WTC11 (cell line): ENCODE measurements around the gene PKP4. TPM values are rescaled to one million over a fixed set of nuclear protein-coding genes. Genes with fewer than 3 reads are reported as not detected.

Experiments
- ATAC-seq: fragments of 200-7000 bp; cut with Tn5 transposase; 2 replicates; pipeline ENCODE4 v1.10.0; 2021; ENCODE audit warnings: mild to moderate bottlenecking, moderate library complexity
- CTCF ChIA-PET: fragments of 300-600 bp; sonication (Branson Sonifier 250); formaldehyde crosslinking; loops from one replicate; lab custom pipeline; 2021; ENCODE audit warnings: antibody characterized with exemption; lab: Charles Lee
- POLR2A ChIA-PET: fragments of 350-600 bp; sonication (Branson Sonifier 250); formaldehyde crosslinking; loops from one replicate; lab custom pipeline; 2021; ENCODE audit warnings: antibody characterized with exemption; lab: Charles Lee
- DNase-seq: peaks from one replicate; pipeline ENCODE4 v3.0.0; 2021; ENCODE audit warnings: low spot score
- H3K27ac Mint-ChIP-seq: 2 replicates; pipeline ENCODE4 v1.8.0; 2021; ENCODE audit warnings: mixed read lengths
- H3K27me3 Mint-ChIP-seq: 2 replicates; pipeline ENCODE4 v1.8.0; 2021; ENCODE audit warnings: low read depth, mild to moderate bottlenecking, moderate library complexity, mixed read lengths
- H3K36me3 Mint-ChIP-seq: 2 replicates; pipeline ENCODE4 v1.8.0; 2021; ENCODE audit warnings: mixed read lengths
- H3K4me1 Mint-ChIP-seq: 2 replicates; pipeline ENCODE4 v1.8.0; 2022; ENCODE audit warnings: mixed read lengths
- H3K4me3 Mint-ChIP-seq: 2 replicates; pipeline ENCODE4 v1.8.0; 2021; ENCODE audit warnings: mild to moderate bottlenecking, moderate library complexity, mixed read lengths
- H3K9me3 Mint-ChIP-seq: 2 replicates; pipeline ENCODE4 v1.8.0; 2021; ENCODE audit warnings: mixed read lengths
- AR ChIP-seq: fragments of 250-450 bp; sonication (Bioruptor Pico); IDR thresholded peaks from 2 replicates; pipeline ENCODE4 v1.9.0; 2021; ENCODE audit warnings: mild to moderate bottlenecking
- CBFB ChIP-seq: sonication (generic); formaldehyde crosslinking; IDR thresholded peaks from 2 replicates; pipeline ENCODE4 v1.8.1; 2022; ENCODE audit warnings: mild to moderate bottlenecking, low read depth, missing genetic modification reagents
- ERG ChIP-seq: fragments of 250-450 bp; sonication (Bioruptor Pico); IDR thresholded peaks from 2 replicates; pipeline ENCODE4 v1.8.0; 2021; ENCODE audit warnings: mild to moderate bottlenecking
- FOXP4 ChIP-seq: sonication (generic); formaldehyde crosslinking; IDR thresholded peaks from 2 replicates; pipeline ENCODE4 v1.8.0; 2022; ENCODE audit warnings: mild to moderate bottlenecking, missing genetic modification reagents
- GTF2I ChIP-seq: fragments of 250-450 bp; sonication (Bioruptor Pico); conservative IDR thresholded peaks from 2 replicates; pipeline ENCODE4 v1.4.0; 2021; ENCODE audit warnings: mild to moderate bottlenecking
- KAT7 ChIP-seq: sonication (generic); formaldehyde crosslinking; IDR thresholded peaks from 2 replicates; pipeline ENCODE4 v1.8.1; 2023; ENCODE audit warnings: missing genetic modification reagents, mild to moderate bottlenecking, borderline replicate concordance
- RELA ChIP-seq: sonication (generic); formaldehyde crosslinking; IDR thresholded peaks from 2 replicates; pipeline ENCODE4 v1.8.1; 2022; ENCODE audit warnings: missing genetic modification reagents, mild to moderate bottlenecking, borderline replicate concordance
- SOX15 ChIP-seq: fragments of 250-450 bp; sonication (Bioruptor Pico); IDR thresholded peaks from 2 replicates; pipeline ENCODE4 v1.9.0; 2021; ENCODE audit warnings: mild to moderate bottlenecking
- ZMAT4 ChIP-seq: fragments of 250-450 bp; sonication (Bioruptor Pico); IDR thresholded peaks from 2 replicates; pipeline ENCODE4 v1.9.0; 2021; ENCODE audit warnings: mild to moderate bottlenecking
- ZNF512 ChIP-seq: sonication (generic); formaldehyde crosslinking; IDR thresholded peaks from 2 replicates; pipeline ENCODE4 v1.8.1; 2022; ENCODE audit warnings: missing genetic modification reagents, borderline replicate concordance
- total RNA-seq: library from RNA; stranded (reverse); gene quantifications from 3 replicates; pipeline ENCODE4 v1.2.3, GENCODE V29; 2021
- TF ChIP-seq, protein P1 (sequence below): sonication (generic); formaldehyde crosslinking; IDR thresholded peaks from 2 replicates; pipeline ENCODE4 v1.8.0; 2023; ENCODE audit warnings: missing genetic modification reagents
- TF ChIP-seq, protein P2 (sequence below): fragments of 200-600 bp; IDR thresholded peaks from 2 replicates; pipeline ENCODE4 v1.8.0; 2022; ENCODE audit warnings: antibody characterized with exemption
- TF ChIP-seq, protein P3 (sequence below): sonication (generic); formaldehyde crosslinking; IDR thresholded peaks from 2 replicates; pipeline ENCODE4 v1.8.1; 2023; ENCODE audit warnings: mild to moderate bottlenecking, moderate library complexity, missing genetic modification reagents

Gene PKP4
- total RNA-seq, 1 experiment from 2014 or later, result 78.9 TPM

GRCh38 chr2:158692372-158693103 is 235.8 kb downstream of the PKP4 start (continued):
- TF ChIP-seq ERG (CRISPR knock-in tag) (no peak), ZMAT4 (CRISPR knock-in tag) (no peak), ZNF512 (CRISPR knock-in tag) (no peak), AR (CRISPR knock-in tag) (no peak), FOXP4 (CRISPR knock-in tag) (no peak), SOX15 (no peak)
- TF ChIP-seq, protein P1, sequence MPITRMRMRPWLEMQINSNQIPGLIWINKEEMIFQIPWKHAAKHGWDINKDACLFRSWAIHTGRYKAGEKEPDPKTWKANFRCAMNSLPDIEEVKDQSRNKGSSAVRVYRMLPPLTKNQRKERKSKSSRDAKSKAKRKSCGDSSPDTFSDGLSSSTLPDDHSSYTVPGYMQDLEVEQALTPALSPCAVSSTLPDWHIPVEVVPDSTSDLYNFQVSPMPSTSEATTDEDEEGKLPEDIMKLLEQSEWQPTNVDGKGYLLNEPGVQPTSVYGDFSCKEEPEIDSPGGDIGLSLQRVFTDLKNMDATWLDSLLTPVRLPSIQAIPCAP (CRISPR knock-in tag), result no peak
- TF ChIP-seq, protein P2, sequence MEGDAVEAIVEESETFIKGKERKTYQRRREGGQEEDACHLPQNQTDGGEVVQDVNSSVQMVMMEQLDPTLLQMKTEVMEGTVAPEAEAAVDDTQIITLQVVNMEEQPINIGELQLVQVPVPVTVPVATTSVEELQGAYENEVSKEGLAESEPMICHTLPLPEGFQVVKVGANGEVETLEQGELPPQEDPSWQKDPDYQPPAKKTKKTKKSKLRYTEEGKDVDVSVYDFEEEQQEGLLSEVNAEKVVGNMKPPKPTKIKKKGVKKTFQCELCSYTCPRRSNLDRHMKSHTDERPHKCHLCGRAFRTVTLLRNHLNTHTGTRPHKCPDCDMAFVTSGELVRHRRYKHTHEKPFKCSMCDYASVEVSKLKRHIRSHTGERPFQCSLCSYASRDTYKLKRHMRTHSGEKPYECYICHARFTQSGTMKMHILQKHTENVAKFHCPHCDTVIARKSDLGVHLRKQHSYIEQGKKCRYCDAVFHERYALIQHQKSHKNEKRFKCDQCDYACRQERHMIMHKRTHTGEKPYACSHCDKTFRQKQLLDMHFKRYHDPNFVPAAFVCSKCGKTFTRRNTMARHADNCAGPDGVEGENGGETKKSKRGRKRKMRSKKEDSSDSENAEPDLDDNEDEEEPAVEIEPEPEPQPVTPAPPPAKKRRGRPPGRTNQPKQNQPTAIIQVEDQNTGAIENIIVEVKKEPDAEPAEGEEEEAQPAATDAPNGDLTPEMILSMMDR, result no peak

GRCh38 chr2:158693476-158693875 is 236.7 kb downstream of the PKP4 start:
- Mint-ChIP-seq H3K27ac (no peak overlapping the region), H3K9me3 (peaks cover 18% of the 10 kb centered on the region), H3K36me3 (peaks cover 13% of the 10 kb centered on the region), H3K4me1 (peaks cover 11% of the 10 kb centered on the region), H3K4me3 (no peak overlapping the region), H3K27me3 (no peaks in the 10 kb centered on the region; the same call in 1 of the 2 replicates)
- TF ChIP-seq, protein P3, sequence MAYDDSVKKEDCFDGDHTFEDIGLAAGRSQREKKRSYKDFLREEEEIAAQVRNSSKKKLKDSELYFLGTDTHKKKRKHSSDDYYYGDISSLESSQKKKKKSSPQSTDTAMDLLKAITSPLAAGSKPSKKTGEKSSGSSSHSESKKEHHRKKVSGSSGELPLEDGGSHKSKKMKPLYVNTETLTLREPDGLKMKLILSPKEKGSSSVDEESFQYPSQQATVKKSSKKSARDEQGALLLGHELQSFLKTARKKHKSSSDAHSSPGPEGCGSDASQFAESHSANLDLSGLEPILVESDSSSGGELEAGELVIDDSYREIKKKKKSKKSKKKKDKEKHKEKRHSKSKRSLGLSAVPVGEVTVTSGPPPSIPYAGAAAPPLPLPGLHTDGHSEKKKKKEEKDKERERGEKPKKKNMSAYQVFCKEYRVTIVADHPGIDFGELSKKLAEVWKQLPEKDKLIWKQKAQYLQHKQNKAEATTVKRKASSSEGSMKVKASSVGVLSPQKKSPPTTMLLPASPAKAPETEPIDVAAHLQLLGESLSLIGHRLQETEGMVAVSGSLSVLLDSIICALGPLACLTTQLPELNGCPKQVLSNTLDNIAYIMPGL (CRISPR knock-in tag), result no peak
- TF ChIP-seq KAT7, result no peak
- no peak for TF ChIP-seq CBFB
- TF ChIP-seq GTF2I (CRISPR knock-in tag), result no peak
- TF ChIP-seq RELA (CRISPR knock-in tag), result no peak
- DNase-seq (no peak), ATAC-seq (no peak)
- ChIA-PET CTCF (no interaction called here), POLR2A (no interaction called here)
